Loucy (cell line): Measurements from ENCODE around the gene ANKRD1.
"Not testable (repeated sequence)": the region's sequence is repeated elsewhere in the genome, so short reads cannot be mapped to it uniquely, and the experiment has no call there.

ENCODE experiments used
- H2AFZ ChIP-seq: fragments of 200-600 bp; sonication (generic); 2 replicates; pipeline ENCODE4 v1.6.0; 2016; ENCODE audit warnings: antibody characterized with exemption, mild to moderate bottlenecking, low read length, moderate library complexity
- H3F3A ChIP-seq: fragments of 200-600 bp; 2 replicates; pipeline ENCODE4 v1.6.0; 2016; ENCODE audit warnings: antibody characterized with exemption, low read depth, mild to moderate bottlenecking
- H3K27me3 ChIP-seq: fragments of 200-600 bp; sonication (generic); 2 replicates; pipeline ENCODE4 v1.6.1; 2014; ENCODE audit warnings: low read length, mild to moderate bottlenecking; ENCODE audit not compliant: insufficient read depth, poor library complexity, severe bottlenecking
- H3K36me3 ChIP-seq: fragments of 200-600 bp; sonication (generic); 2 replicates; pipeline ENCODE4 v1.6.1; 2016; ENCODE audit warnings: low read length; ENCODE audit not compliant: insufficient read depth
- H3K4me1 ChIP-seq: fragments of 200-600 bp; sonication (generic); 2 replicates; pipeline ENCODE4 v1.5.1; 2014; ENCODE audit warnings: low read length, mild to moderate bottlenecking; ENCODE audit not compliant: insufficient read depth, poor library complexity, severe bottlenecking
- H3K4me2 ChIP-seq: fragments of 200-600 bp; sonication (generic); 2 replicates; pipeline ENCODE4 v1.6.0; 2014; ENCODE audit warnings: antibody characterized with exemption, low read length, low read depth, mild to moderate bottlenecking; ENCODE audit not compliant: poor library complexity, severe bottlenecking
- H3K4me3 ChIP-seq: fragments of 200-600 bp; sonication (generic); 2 replicates; pipeline ENCODE4 v1.5.1; 2014; ENCODE audit warnings: low read length, mild to moderate bottlenecking, mixed read lengths; ENCODE audit not compliant: poor library complexity, severe bottlenecking
- H3K79me2 ChIP-seq: fragments of 200-600 bp; sonication (generic); 2 replicates; pipeline ENCODE4 v1.6.1; 2014; ENCODE audit warnings: low read length; ENCODE audit not compliant: insufficient read depth
- H3K9ac ChIP-seq: fragments of 200-600 bp; sonication (generic); 2 replicates; pipeline ENCODE4 v1.6.0; 2014; ENCODE audit warnings: mild to moderate bottlenecking, low read depth, low read length, moderate library complexity; ENCODE audit not compliant: poor library complexity, severe bottlenecking
- H3K9me2 ChIP-seq: fragments of 200-600 bp; sonication (generic); replicated peaks from 2 replicates; pipeline ENCODE4 v1.6.1; 2016; ENCODE audit warnings: low read depth, low read length, mixed read lengths
- H3K9me3 ChIP-seq: fragments of 200-600 bp; sonication (generic); 2 replicates; pipeline ENCODE4 v1.6.1; 2014; ENCODE audit warnings: mild to moderate bottlenecking, antibody characterized with exemption, low read length, low read depth; ENCODE audit not compliant: insufficient read depth
- H4K20me1 ChIP-seq: fragments of 200-600 bp; sonication (generic); 2 replicates; pipeline ENCODE4 v1.6.0; 2014; ENCODE audit warnings: antibody characterized with exemption, low read length, mild to moderate bottlenecking; ENCODE audit not compliant: insufficient read depth, poor library complexity, severe bottlenecking
- CTCF ChIP-seq: fragments of 200-600 bp; sonication (generic); conservative IDR thresholded peaks from 2 replicates; pipeline ENCODE4 v1.5.1; 2014; ENCODE audit warnings: mild to moderate bottlenecking, antibody characterized with exemption, low read length
- EZH2phosphoT487 ChIP-seq: fragments of 200-600 bp; IDR thresholded peaks from 2 replicates; pipeline ENCODE4 v1.6.1; 2018; ENCODE audit warnings: antibody characterized with exemption, mild to moderate bottlenecking, moderate library complexity, borderline replicate concordance

Gene ANKRD1

DNA sequence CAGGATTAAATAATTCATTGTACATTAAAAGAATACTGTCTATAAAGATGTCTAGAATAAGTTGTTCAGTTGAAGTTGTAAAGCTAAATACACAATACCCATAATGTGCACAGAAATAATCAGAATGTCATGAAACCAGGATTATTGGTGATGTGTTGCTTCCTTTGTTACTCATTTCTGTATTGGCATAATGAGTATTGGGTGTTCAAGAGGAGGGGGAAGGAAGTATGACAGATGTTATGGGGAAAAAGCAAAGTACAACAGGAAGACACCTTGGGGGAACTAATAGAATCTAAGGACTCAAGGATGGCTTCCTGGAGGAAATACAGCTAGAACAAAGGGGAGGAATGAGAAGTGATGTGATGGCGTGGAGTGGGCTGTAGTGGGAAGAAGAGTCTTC, 15.0 kb downstream of the ANKRD1 start:
- no peaks in the 10 kb centered on the region for H3F3A ChIP-seq
- no peak overlapping the region for H2AFZ ChIP-seq
- TF ChIP-seq EZH2phosphoT487, result no peak
- TF ChIP-seq CTCF, result no peak
- no peaks in the 10 kb centered on the region for H3K27me3 ChIP-seq
- no peaks in the 10 kb centered on the region for H4K20me1 ChIP-seq
- peaks cover 22% of the 10 kb centered on the region for H3K36me3 ChIP-seq
- no peak overlapping the region for H3K9ac ChIP-seq
- H3K4me1 ChIP-seq, result no peaks in the 10 kb centered on the region
- H3K9me2 ChIP-seq, result no peaks in the 10 kb centered on the region
- no peak overlapping the region for H3K4me2 ChIP-seq
- no peak overlapping the region for H3K4me3 ChIP-seq
- H3K9me3 ChIP-seq, result no peaks in the 10 kb centered on the region
- H3K79me2 ChIP-seq, result no peaks in the 10 kb centered on the region

GRCh38 chr10:90896916-90897315, 24.0 kb downstream of the ANKRD1 start:
- not testable (repeated sequence) for H3F3A ChIP-seq, H3K79me2 ChIP-seq, H4K20me1 ChIP-seq

GRCh38 chr10:90893190-90893589, 27.7 kb downstream of the ANKRD1 start:
- Histone ChIP-seq H3K36me3 (peaks cover 82% of the 10 kb centered on the region; the same call in 1 of the 2 replicates), H2AFZ (no peak overlapping the region)
- no peak for TF ChIP-seq EZH2phosphoT487
- no peak for TF ChIP-seq CTCF

More at GRCh38 chr10:90896916-90897315, 24.0 kb downstream of the ANKRD1 start:
- H2AFZ ChIP-seq, H3K4me3 ChIP-seq, H3K9me3 ChIP-seq, H3K9me2 ChIP-seq, H3K9ac ChIP-seq, H3K27me3 ChIP-seq, H3K4me1 ChIP-seq, H3K4me2 ChIP-seq: not testable (repeated sequence)
- peaks cover 71% of the 10 kb centered on the region for H3K36me3 ChIP-seq

GRCh38 chr10:90890347-90890746, 30.5 kb downstream of the ANKRD1 start:
- Histone ChIP-seq H3K4me1 (no peaks in the 10 kb centered on the region), H3F3A (no peaks in the 10 kb centered on the region), H3K4me3 (no peak overlapping the region), H2AFZ (no peak overlapping the region), H3K9me3 (no peaks in the 10 kb centered on the region), H4K20me1 (no peaks in the 10 kb centered on the region), H3K27me3 (no peaks in the 10 kb centered on the region), H3K9ac (no peak overlapping the region), H3K9me2 (no peaks in the 10 kb centered on the region), H3K79me2 (no peaks in the 10 kb centered on the region), H3K4me2 (no peak overlapping the region), H3K36me3 (peaks cover 88% of the 10 kb centered on the region)
- TF ChIP-seq EZH2phosphoT487, result no peak
- TF ChIP-seq CTCF, result no peak

More at GRCh38 chr10:90893190-90893589, 27.7 kb downstream of the ANKRD1 start:
- no peaks in the 10 kb centered on the region for H3K9me3 ChIP-seq
- no peaks in the 10 kb centered on the region for H3K4me1 ChIP-seq
- H3K9ac ChIP-seq, result no peak overlapping the region
- no peaks in the 10 kb centered on the region for H3F3A ChIP-seq
- H3K4me3 ChIP-seq, result no peak overlapping the region
- no peaks in the 10 kb centered on the region for H3K9me2 ChIP-seq
- no peaks in the 10 kb centered on the region for H4K20me1 ChIP-seq
- H3K27me3 ChIP-seq, result no peaks in the 10 kb centered on the region
- no peak overlapping the region for H3K4me2 ChIP-seq
- H3K79me2 ChIP-seq, result no peaks in the 10 kb centered on the region
